Measurements from ENCODE around the gene MID2.
"Not testable (repeated sequence)": the region's sequence is repeated elsewhere in the genome, so short reads cannot be mapped to it uniquely, and the experiment has no call there.

Gene MID2

GRCh38 chrX:107825698-107826237 lies at the start of gene MID2:
Gene MID2, plus strand, starts transcription at chrX:107825866. Its CDS starts 561 bp downstream, at chrX:107826427.
- peak; percentile 50 for DNase-seq

- DNase-seq: peak; percentile 83
Measured at GRCh38 chrX:107776649-107777535, 48.8 kb upstream of the MID2 start.

GRCh38 chrX:107777536-107777832 lies 48.2 kb upstream of the MID2 start, which contains the start of gene NCBP2L:
Gene NCBP2L, plus strand, starts transcription at chrX:107777733. Its CDS starts 16,488 bp downstream, at chrX:107794221.
- no peak for DNase-seq

GRCh38 chrX:107780525-107780924 lies 45.1 kb upstream of the MID2 start:
- no peak for DNase-seq

GRCh38 chrX:107787827-107788226 lies 37.8 kb upstream of the MID2 start:
- no peak for DNase-seq

GRCh38 chrX:107804427-107804826 lies 21.2 kb upstream of the MID2 start:
- DNase-seq: peak; percentile 36

GRCh38 chrX:107805179-107805578 lies 20.5 kb upstream of the MID2 start:
- DNase-seq: no peak

- DNase-seq: not testable (repeated sequence)
Measured at GRCh38 chrX:107810053-107810452, 15.6 kb upstream of the MID2 start.

GRCh38 chrX:107818900-107819521 lies 6.7 kb upstream of the MID2 start:
- no peak for DNase-seq

GRCh38 chrX:107823042-107823441 lies 2.6 kb upstream of the MID2 start:
- no peak for DNase-seq

- no peak for DNase-seq
Measured at GRCh38 chrX:107823456-107823855, 2.2 kb upstream of the MID2 start.

- peak; percentile 28 for DNase-seq
Measured at GRCh38 chrX:107826238-107827029, 768 bp downstream of the MID2 start.

GRCh38 chrX:107827030-107827831 lies 1.6 kb downstream of the MID2 start:
- no peak for DNase-seq

- DNase-seq: no peak
Measured at GRCh38 chrX:107827852-107828251, 2.2 kb downstream of the MID2 start.

GRCh38 chrX:107829878-107830277 lies 4.2 kb downstream of the MID2 start:
- DNase-seq: no peak

GRCh38 chrX:107831071-107831730 lies 5.5 kb downstream of the MID2 start:
- DNase-seq: no peak

GRCh38 chrX:107834275-107835201 lies 8.9 kb downstream of the MID2 start:
- DNase-seq: no peak

- DNase-seq: no peak
Measured at GRCh38 chrX:107836958-107837357, 11.3 kb downstream of the MID2 start.

GRCh38 chrX:107840971-107841370 lies 15.3 kb downstream of the MID2 start:
- no peak for DNase-seq

- no peak for DNase-seq
Measured at GRCh38 chrX:107842715-107843400, 17.2 kb downstream of the MID2 start.
